NCI-H2107 treated with DMSO at 0.1 percent for 48 hours (cell line): Measurements from ENCODE around the gene GET3.
"Not testable (repeated sequence)": the region's sequence is repeated elsewhere in the genome, so short reads cannot be mapped to it uniquely, and the experiment has no call there.

Experiments
- DNase-seq: peaks from one replicate; lab custom pipeline; 2025; ENCODE audit not compliant: unreplicated experiment; lab: John Stamatoyannopoulos, UW

Gene GET3

DNA sequence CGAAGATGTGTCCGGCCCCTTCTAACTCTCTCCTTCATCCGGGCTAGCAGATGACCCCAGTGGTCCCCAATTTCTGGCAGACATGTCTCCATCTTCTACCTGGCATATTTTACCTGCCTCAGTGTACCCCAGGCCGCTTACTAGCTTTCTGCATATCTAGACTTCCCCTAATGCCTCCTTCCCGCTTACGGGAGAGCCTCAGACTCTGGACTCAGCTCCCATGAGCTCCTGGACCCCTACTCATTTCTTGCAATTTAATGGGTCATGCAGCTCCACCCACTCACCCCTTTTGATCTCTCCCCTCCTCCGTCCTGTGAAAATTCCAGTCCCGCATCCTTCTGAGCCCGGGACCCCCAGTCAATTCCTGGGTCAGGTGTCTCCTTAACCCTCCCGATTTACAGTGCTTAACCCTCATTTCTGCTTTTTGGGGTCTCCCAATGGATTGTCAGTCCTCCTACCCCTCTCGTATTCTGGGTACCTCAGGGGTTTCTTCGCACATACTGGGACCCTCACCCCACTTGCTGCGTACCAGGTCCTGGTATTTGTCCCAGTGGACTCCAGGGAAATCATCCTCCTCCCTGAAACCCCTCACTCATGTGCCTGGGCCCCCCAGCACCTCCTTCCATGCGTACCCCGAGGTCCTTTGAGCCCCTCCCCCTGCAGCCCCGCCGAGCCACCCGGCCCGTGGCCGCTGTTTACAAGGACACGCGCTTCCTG is 53.5 kb downstream of the GET3 start:
- DNase-seq = no peak

DNA sequence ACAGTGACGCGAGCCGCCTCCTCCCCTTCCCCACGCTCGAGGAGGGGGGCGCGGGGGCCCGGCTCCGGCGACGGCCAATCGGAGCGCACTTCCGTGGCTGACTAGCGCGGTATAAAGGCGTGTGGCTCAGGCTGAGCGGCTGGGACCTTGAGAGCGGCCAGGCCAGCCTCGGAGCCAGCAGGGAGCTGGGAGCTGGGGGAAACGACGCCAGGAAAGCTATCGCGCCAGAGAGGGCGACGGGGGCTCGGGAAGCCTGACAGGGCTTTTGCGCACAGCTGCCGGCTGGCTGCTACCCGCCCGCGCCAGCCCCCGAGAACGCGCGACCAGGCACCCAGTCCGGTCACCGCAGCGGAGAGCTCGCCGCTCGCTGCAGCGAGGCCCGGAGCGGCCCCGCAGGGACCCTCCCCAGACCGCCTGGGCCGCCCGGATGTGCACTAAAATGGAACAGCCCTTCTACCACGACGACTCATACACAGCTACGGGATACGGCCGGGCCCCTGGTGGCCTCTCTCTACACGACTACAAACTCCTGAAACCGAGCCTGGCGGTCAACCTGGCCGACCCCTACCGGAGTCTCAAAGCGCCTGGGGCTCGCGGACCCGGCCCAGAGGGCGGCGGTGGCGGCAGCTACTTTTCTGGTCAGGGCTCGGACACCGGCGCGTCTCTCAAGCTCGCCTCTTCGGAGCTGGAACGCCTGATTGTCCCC is 54.2 kb downstream of the GET3 start, which contains the start of gene JUNB:
JUNB (plus strand) TSS at position 142 of the 706 bp plus-strand sequence; CDS start at position 428, 286 bp downstream.
- DNase-seq = peak; percentile 79

DNA sequence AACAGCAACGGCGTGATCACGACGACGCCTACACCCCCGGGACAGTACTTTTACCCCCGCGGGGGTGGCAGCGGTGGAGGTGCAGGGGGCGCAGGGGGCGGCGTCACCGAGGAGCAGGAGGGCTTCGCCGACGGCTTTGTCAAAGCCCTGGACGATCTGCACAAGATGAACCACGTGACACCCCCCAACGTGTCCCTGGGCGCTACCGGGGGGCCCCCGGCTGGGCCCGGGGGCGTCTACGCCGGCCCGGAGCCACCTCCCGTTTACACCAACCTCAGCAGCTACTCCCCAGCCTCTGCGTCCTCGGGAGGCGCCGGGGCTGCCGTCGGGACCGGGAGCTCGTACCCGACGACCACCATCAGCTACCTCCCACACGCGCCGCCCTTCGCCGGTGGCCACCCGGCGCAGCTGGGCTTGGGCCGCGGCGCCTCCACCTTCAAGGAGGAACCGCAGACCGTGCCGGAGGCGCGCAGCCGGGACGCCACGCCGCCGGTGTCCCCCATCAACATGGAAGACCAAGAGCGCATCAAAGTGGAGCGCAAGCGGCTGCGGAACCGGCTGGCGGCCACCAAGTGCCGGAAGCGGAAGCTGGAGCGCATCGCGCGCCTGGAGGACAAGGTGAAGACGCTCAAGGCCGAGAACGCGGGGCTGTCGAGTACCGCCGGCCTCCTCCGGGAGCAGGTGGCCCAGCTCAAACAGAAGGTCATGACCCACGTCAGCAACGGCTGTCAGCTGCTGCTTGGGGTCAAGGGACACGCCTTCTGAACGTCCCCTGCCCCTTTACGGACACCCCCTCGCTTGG is 55.0 kb downstream of the GET3 start:
- peak; percentile 45 for DNase-seq

DNA sequence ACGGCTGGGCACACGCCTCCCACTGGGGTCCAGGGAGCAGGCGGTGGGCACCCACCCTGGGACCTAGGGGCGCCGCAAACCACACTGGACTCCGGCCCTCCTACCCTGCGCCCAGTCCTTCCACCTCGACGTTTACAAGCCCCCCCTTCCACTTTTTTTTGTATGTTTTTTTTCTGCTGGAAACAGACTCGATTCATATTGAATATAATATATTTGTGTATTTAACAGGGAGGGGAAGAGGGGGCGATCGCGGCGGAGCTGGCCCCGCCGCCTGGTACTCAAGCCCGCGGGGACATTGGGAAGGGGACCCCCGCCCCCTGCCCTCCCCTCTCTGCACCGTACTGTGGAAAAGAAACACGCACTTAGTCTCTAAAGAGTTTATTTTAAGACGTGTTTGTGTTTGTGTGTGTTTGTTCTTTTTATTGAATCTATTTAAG is 55.6 kb downstream of the GET3 start:
- no peak for DNase-seq

DNA sequence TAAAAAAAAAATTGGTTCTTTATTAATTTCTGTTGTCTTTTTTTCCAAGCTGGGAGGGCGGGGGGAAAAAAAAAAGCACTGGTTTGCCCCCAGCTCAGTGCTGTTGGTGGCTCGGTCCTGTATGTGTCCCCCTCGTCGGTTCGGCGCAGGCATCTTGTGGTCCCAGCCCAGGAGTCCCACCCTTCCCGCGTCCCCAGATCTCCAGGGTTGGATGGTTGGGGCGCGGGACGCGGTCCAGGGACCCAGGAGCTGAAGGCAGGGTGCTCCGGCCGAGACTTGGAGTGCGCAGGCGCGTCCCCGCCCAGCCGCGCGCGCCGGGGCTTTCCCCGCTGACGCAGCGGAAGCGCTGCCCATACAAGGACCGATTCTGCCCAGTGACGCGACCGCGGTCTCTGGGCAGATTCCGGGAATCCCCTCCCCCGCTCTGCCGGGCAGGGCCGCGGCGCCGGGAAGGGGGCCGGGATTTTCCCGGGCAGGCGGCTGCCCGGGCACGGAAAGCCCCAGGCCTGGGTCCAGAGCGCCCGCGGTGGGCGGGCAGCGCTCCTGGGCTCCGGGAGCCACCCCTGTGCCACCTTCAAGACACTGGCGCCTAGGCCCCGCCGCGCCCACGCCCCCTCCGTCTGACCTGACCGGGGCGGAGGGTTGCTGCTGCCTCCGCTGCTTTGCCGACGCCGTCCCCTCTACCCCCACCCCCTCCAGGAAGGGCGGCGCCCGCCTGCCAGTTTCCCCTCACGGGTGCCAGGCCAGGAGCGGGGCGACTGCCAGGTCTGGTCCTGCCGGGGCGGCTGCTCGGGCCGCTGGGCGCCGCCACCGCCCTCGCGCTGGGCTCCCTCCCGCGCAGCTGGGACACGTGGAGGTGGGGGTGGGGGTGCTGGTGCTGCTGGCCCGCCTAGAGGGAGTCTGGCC is 56.2 kb downstream of the GET3 start:
- DNase-seq = peak; percentile 61

DNA sequence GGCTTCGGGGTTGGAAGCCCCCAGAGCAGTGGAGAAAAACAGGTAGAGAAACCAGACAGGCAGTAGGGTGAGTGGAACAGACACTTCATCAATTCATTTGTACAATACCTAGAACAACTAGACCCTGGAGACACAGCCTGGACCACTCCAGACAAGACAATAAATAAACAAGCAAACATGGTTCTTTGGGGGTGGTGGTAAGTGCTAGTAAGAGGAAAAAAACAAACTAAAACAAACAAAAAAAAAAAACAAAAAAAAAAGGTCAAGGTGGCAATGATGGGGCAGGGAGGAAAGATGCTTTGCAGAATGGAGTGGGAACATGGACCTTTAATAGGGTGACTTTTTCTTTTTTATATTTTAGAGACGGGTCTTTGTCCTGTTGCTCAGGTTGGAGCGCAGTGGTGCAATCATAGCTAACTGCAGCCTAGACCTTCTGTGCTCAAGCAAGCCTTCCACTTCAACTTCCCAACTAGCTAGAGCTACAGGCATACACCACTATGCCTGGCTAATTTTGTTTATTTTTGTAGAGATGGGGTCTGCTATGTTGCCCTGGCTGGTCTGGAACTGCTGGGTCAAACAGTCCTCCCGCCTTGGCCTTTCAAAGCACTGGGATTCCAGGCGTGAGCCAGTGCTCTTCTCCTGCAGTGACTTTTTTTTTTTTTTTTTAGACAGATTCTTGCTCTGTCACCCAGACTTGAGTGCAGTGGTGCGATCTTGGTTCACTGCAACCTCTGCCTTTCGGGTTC is 57.1 kb downstream of the GET3 start:
- no peak for DNase-seq

DNA sequence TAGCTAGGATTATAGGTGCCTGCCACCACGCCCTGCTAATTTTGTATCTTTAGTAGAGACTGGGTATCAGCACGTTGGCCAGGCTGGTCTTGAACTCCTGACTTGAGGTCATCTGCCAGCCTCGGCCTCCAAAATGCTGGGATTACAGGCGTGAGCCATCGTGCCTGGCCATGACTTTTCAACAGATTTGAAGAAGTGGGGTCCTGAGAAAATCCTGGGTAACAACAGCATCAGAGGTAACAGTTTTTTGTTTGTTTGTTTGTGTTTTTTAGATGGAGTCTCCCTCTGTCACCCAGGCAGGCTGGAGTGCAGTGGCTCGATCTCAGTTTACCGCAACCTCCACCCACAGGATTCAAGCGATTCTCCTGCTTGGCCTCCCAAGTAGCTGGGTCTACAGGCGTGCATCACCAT is 57.7 kb downstream of the GET3 start:
- no peak for DNase-seq

DNA sequence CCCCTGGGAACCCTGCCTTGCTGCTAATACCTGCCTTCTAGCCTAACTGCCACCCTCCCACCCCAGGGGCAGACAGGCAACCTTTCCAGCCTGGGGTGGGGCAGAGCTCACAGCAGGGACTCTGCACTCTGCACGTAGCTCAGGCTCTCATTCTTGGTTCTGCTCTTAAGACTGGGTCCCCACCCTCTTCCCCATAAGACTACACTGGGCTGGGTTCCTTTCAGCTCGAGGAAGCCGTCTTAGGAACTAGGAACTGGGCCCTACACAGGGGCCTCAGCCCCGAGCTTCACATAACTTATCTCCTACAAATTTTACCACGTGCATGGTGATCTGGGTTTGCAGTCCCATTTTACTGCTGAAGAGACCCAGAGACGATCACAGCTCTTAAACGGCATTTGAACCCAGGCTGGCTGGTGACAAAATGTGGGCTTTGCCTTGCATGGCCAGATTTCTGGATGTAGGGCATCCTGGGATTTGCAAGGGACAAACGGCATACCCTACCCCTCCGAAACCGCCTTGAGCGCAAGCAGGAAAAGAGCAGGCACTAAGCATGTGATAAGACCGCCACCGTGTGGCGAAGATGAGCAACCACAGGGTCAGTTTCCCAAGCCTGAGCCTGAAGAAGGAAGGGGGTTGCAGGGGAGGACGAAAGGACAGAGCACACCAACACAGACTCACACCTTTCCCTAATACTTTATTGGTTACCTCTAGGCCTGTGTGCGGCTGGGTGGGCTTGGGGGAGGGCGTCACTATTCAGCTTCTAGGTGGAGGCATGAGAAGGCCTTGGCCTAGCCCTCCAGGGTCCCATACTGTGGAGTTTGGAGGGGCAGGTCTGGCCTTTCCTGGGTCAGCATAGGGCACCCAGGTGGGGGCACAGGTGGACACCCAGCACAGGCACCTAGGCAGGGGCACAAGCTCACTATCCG is 59.1 kb downstream of the GET3 start:
- DNase-seq = peak; percentile 65

DNA sequence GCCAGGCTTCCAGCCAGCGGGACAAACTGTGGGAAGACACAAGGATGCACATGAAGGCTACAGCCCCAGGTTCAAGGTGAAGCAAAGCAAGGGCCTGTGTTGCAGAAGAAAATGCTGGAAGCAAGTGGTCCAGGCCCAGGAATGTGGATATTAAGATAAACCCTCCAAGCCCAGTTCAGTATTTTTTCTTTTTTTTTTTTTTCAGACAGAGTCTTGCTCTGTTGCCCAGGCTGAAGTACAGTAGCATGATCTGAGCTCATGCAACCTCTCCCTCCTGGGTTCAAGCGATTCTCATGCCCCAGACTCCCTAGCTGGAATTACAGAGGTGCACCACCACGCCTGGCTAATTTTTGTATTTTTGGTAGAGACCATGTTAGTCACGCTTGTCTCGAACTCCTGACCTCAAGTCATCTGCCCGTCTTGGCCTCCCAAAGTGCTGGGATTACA is 59.9 kb downstream of the GET3 start:
- no peak for DNase-seq

DNA sequence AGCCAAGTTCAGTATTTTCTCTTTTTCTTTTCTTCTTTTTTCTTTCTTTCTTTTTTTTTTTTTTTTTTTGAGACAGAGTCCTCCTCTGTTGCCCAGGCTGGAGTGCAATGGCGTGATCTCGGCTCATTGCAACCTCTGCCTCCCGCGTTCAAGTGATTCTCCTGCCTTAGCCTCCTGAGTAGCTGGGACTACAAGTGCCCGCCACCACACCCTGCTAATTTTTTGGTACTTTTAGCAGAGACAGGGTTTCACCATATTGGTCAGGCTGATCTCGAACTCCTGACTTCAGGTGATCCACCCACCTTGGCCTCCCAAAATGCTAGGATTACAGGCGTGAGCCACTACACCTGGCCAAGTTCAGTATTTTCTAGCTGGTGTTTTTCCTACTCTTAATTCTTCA is 60.3 kb downstream of the GET3 start:
- DNase-seq = not testable (repeated sequence)
